Keratinocyte (primary cell): ENCODE measurements around the gene HEMGN. TPM values are rescaled to one million over a fixed set of nuclear protein-coding genes. Genes with fewer than 3 reads are reported as not detected.

Experiments used
- DNase-seq: peaks from one replicate; pipeline ENCODE4 v3.0.0-alpha.2; 2011; ENCODE audit warnings: low read depth, missing footprints, low spot score
- FAIRE-seq: peaks from 2 replicates; lab custom pipeline; 2011; peaks lifted over from hg19 to GRCh38; lab: Jason Lieb, UNC
- H2AFZ ChIP-seq: 2 replicates; pipeline ENCODE4 v1.6.0; 2012; ENCODE audit warnings: low read length, control low read depth, inconsistent platforms; ENCODE audit not compliant: control insufficient read depth
- H3K27ac ChIP-seq: 2 replicates; pipeline ENCODE4 v1.5.1; 2011; ENCODE audit warnings: low read length; ENCODE audit not compliant: control insufficient read depth, insufficient read depth
- H3K27me3 ChIP-seq: 3 replicates; pipeline ENCODE4 v1.6.0; 2011; ENCODE audit warnings: low read length; ENCODE audit not compliant: control insufficient read depth, insufficient read depth; ENCODE audit errors: extremely low read depth
- H3K36me3 ChIP-seq, 2 experiments: 2 replicates in 1 of 2; 3 replicates in 1 of 2; pipeline ENCODE4 v1.5.1; 2011; ENCODE audit warnings: low read length in 2 of 2, mild to moderate bottlenecking in 1 of 2; ENCODE audit not compliant: control insufficient read depth in 2 of 2, insufficient read depth in 2 of 2; ENCODE audit errors: extremely low read depth in 1 of 2
- H3K4me1 ChIP-seq: 3 replicates; pipeline ENCODE4 v1.5.1; 2011; ENCODE audit warnings: low read length; ENCODE audit not compliant: control insufficient read depth, insufficient read depth; ENCODE audit errors: extremely low read depth
- H3K4me2 ChIP-seq: 3 replicates; pipeline ENCODE4 v1.6.0; 2011; ENCODE audit warnings: low read depth, low read length; ENCODE audit not compliant: control insufficient read depth, insufficient read depth; ENCODE audit errors: extremely low read depth
- H3K4me3 ChIP-seq, 3 experiments: fragments of 200-600 bp in 1 of 3; sonication (generic) in 1 of 3; 2 replicates in 2 of 3; 3 replicates in 1 of 3; pipeline ENCODE4 v1.5.1; 2011 to 2016; ENCODE audit warnings: low read length in 3 of 3, mild to moderate bottlenecking in 3 of 3, control low read depth in 2 of 3, inconsistent platforms in 1 of 3, low read depth in 1 of 3, mixed read lengths in 1 of 3, mixed run types in 1 of 3, moderate library complexity in 1 of 3; ENCODE audit not compliant: control insufficient read depth in 2 of 3, insufficient read depth in 2 of 3; ENCODE audit errors: extremely low read depth in 1 of 3
- H3K79me2 ChIP-seq: 2 replicates; pipeline ENCODE4 v1.6.0; 2012; ENCODE audit warnings: low read length; ENCODE audit not compliant: control insufficient read depth, insufficient read depth
- H3K9ac ChIP-seq: 3 replicates; pipeline ENCODE4 v1.6.0; 2011; ENCODE audit warnings: low read length; ENCODE audit not compliant: control insufficient read depth, insufficient read depth; ENCODE audit errors: extremely low read depth
- H3K9me1 ChIP-seq: 3 replicates; pipeline ENCODE4 v1.6.0; 2011; ENCODE audit warnings: low read length; ENCODE audit not compliant: control insufficient read depth, insufficient read depth; ENCODE audit errors: extremely low read depth
- H3K9me3 ChIP-seq: 2 replicates; pipeline ENCODE4 v1.5.1; 2012; ENCODE audit warnings: low read depth, low read length; ENCODE audit not compliant: control insufficient read depth
- H4K20me1 ChIP-seq: 3 replicates; pipeline ENCODE4 v1.6.0; 2011; ENCODE audit warnings: low read length; ENCODE audit not compliant: control insufficient read depth, insufficient read depth; ENCODE audit errors: extremely low read depth
- CTCF ChIP-seq, 3 experiments: IDR thresholded peaks in 1 of 3; conservative IDR thresholded peaks in 1 of 3; optimal IDR thresholded peaks in 1 of 3; 2 replicates in 2 of 3; 3 replicates in 1 of 3; pipeline versions ENCODE3 to v1.5.1; 2011; ENCODE audit warnings: low read length in 3 of 3, mild to moderate bottlenecking in 3 of 3, moderate library complexity in 2 of 3, control low read depth in 1 of 3, inconsistent platforms in 1 of 3; ENCODE audit not compliant: insufficient read depth in 2 of 3; ENCODE audit errors: extremely low read depth in 1 of 3
- EZH2 ChIP-seq: IDR thresholded peaks from one replicate; pipeline ENCODE4 v1.6.1; 2012; ENCODE audit warnings: inconsistent platforms, mild to moderate bottlenecking, low read length, moderate library complexity
- dilution Hi-C: fragments of 300-500 bp; cut with MboI; formaldehyde crosslinking; loops from one replicate; pipeline ENCODE4 v1.7.0; 2020; ENCODE audit warnings: low sequenced_read_pairs; ENCODE audit not compliant: extremely low pct_ligation_motif_present
- polyA plus RNA-seq, 5 experiments: library from polyadenylated mRNA; depleted of rRNA in 3 of 5; stranded (reverse) in 3 of 5; stranded (forward) in 1 of 5; unstranded in 1 of 5; fragments of >200 nt; gene quantifications; 1 replicate in 1 of 5; 2 replicates in 3 of 5; 3 replicates in 1 of 5; pipeline versions ENCODE4 v1.2.1 to v1.2.3, GENCODE V29; 2011 to 2012; ENCODE audit warnings: missing spikeins in 2 of 5, low read depth in 1 of 5, low replicate concordance in 1 of 5

HEMGN gene
- polyA plus RNA-seq, 1 donor (not counting 4 experiments of a cell fraction or from before 2014, with no cell fraction given) = not detected

- H3K27me3 ChIP-seq = no peaks in the 10 kb centered on the region
- no peaks in the 10 kb centered on the region for H3K79me2 ChIP-seq
- no peak overlapping the region for H2AFZ ChIP-seq
- H3K27ac ChIP-seq = no peak overlapping the region
- H4K20me1 ChIP-seq = no peaks in the 10 kb centered on the region
- dilution Hi-C loops = no loop called here
- H3K9me3 ChIP-seq = no peaks in the 10 kb centered on the region
- no peak for TF ChIP-seq EZH2
- no peak for TF ChIP-seq CTCF (optimal IDR thresholded peaks at IDR 0.05 in 1 of 3, IDR thresholded peaks at IDR 0.05 in 1 of 3, conservative IDR thresholded peaks at IDR 0.05 in 1 of 3; ENCODE audit: extremely low read depth in 1 of 3, insufficient read depth in 2 of 3, low read length in 3 of 3)
- H3K9me1 ChIP-seq = no peaks in the 10 kb centered on the region
- H3K4me3 ChIP-seq = no peak overlapping the region
- DNase-seq (no peak), FAIRE-seq (no peak)
- no peak overlapping the region for H3K4me2 ChIP-seq
- no peak overlapping the region for H3K9ac ChIP-seq
- peaks cover 12% of the 10 kb centered on the region for H3K4me1 ChIP-seq
- no peaks in the 10 kb centered on the region for H3K36me3 ChIP-seq
Observed at GRCh38 chr9:97891736-97892135, 46.2 kb downstream of the HEMGN start.

GRCh38 chr9:97889941-97890887 is 47.8 kb downstream of the HEMGN start:
- FAIRE-seq = no peak

More at GRCh38 chr9:97889941-97890887, 47.8 kb downstream of the HEMGN start:
- no peak overlapping the region for H3K27ac ChIP-seq
- no peaks in the 10 kb centered on the region for H4K20me1 ChIP-seq
- TF ChIP-seq CTCF (optimal IDR thresholded peaks at IDR 0.05 in 1 of 3, IDR thresholded peaks at IDR 0.05 in 1 of 3, conservative IDR thresholded peaks at IDR 0.05 in 1 of 3; ENCODE audit: extremely low read depth in 1 of 3, insufficient read depth in 2 of 3, low read length in 3 of 3) (peak; percentile 71 to 83 (median 78)), EZH2 (no peak)
- no peaks in the 10 kb centered on the region for H3K27me3 ChIP-seq
- H3K4me2 ChIP-seq = no peak overlapping the region
- no peaks in the 10 kb centered on the region for H3K9me1 ChIP-seq
- H3K4me1 ChIP-seq = peaks cover 12% of the 10 kb centered on the region
- H3K4me3 ChIP-seq = no peak overlapping the region
- dilution Hi-C loops = no loop called here
- H3K9me3 ChIP-seq = no peaks in the 10 kb centered on the region
- DNase-seq = no peak
- H2AFZ ChIP-seq = no peak overlapping the region
- no peaks in the 10 kb centered on the region for H3K36me3 ChIP-seq
- no peaks in the 10 kb centered on the region for H3K79me2 ChIP-seq
- no peak overlapping the region for H3K9ac ChIP-seq
